ENCODE results near the gene CPT1C.
A peak's percentile ranks its signal among the peaks of the same experiment; 100 is the strongest.

Gene CPT1C

DNA sequence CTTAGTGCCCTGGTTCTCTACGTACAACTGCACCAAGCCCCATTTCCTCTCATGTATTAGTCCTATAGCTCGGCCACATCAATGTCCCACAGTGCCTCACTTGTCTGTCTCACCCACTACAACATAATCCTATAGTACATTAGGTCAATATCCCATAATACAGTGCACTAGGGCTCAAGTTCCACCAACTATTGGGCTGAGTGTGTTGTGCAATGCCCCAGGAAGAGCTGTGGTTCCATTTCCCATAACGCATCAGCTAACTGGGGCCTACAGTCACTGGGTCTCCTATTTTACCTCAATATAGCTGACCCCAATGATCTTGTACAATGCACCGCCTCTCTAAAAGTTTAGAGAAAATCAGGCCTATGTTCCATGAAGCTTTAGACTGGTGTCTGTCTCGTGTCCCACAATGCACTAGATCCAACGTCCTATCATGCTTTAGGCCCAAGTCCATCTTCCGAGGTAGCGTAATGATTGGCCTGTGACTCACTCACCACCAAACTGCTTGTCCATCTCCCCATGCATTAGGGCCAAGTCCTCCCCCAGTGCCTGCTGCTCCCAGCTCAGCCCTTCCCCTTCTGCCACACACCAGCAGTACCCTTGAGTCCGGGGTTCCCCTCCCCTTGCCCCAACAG, 50.4 kb downstream of the CPT1C start:
- TF ChIP-seq JUND (IDR thresholded peaks at IDR 0.05; ENCODE audit: low read depth) = no peak
- in situ Hi-C loops (cut with HindIII; ENCODE audit: low pct_unique_long_range_greater_than_20kb, low sequenced_read_pairs) = no loop called here
- no peak for DNase-seq (ENCODE audit: low read depth in 1 of 2, low spot score in 1 of 2)

- DNase-seq (ENCODE audit: low read depth in 1 of 2, low spot score in 1 of 2) = peak in 1 of 2 experiments; percentile 48
- TF ChIP-seq JUND (IDR thresholded peaks at IDR 0.05; ENCODE audit: low read depth) = no peak
- in situ Hi-C loops (cut with HindIII; ENCODE audit: low pct_unique_long_range_greater_than_20kb, low sequenced_read_pairs) = no loop called here
These were observed 54.0 kb downstream of the CPT1C start for GRCh38 chr19:49744946-49745381.

- peak in 1 of 2 experiments; percentile 91 for DNase-seq (ENCODE audit: low read depth in 1 of 2, low spot score in 1 of 2)
- in situ Hi-C loops (cut with HindIII; ENCODE audit: low pct_unique_long_range_greater_than_20kb, low sequenced_read_pairs) = no loop called here
- TF ChIP-seq JUND (IDR thresholded peaks at IDR 0.05; ENCODE audit: low read depth) = no peak
These were observed 55.5 kb downstream of the CPT1C start for GRCh38 chr19:49746206-49746958.

DNA sequence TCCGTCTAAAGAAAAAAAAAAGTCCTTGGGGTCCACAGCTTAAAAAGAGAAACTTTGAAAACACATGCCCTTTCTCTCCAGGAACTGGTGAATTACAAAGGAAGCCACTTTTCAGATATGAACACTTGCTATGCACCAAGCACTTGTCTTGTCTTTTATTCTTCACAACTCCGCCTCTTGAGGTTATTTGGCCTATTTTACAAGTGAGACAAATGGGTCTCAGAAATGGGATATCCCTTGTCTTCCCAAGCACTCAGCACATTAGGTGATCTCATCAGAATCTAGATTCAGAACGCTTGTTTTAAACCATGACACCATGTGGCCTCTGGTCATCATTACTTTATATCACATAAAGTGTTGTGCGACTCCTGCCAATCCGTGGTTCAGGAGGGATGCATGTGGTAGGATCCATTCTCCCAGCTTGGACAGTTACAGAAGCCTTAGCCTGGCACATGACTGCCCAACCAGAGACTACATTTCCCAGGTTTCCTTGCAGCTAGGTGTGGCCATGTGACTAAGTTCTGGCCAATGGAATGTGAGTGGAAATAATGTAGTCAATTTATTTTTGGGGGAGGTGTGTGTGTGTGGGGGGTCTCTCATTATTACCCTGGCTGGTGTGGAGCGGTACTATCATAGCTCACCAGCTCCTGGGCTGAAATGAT, 58.3 kb downstream of the CPT1C start:
- no peak for TF ChIP-seq JUND (IDR thresholded peaks at IDR 0.05; ENCODE audit: low read depth)
- in situ Hi-C loops (cut with HindIII; ENCODE audit: low pct_unique_long_range_greater_than_20kb, low sequenced_read_pairs) = no loop called here
- peak; percentile 51 to 62 for DNase-seq (ENCODE audit: low read depth in 1 of 2, low spot score in 1 of 2)

DNA sequence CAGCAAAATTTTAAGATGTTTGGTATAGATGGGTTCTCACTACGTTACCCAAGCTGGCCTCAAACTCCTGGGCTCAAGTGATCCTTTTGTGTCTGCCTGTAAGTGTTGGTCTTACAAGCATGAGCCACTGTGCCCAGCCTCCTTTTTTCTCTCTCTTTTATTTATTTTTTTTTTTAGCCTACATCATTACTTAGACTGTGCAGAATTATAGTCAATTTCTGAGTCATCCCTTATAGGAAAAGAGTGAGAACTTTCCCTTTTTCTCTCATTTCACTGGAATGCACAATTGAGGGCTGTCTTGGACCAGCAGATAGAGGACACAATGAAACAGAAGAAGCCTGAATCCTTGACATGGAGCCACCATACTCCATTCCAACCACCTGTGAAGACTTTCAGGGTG, 58.9 kb downstream of the CPT1C start:
- no peak for TF ChIP-seq JUND (IDR thresholded peaks at IDR 0.05; ENCODE audit: low read depth)
- no peak for DNase-seq (ENCODE audit: low read depth in 1 of 2, low spot score in 1 of 2)
- in situ Hi-C loops (cut with HindIII; ENCODE audit: low pct_unique_long_range_greater_than_20kb, low sequenced_read_pairs) = no loop called here

DNA sequence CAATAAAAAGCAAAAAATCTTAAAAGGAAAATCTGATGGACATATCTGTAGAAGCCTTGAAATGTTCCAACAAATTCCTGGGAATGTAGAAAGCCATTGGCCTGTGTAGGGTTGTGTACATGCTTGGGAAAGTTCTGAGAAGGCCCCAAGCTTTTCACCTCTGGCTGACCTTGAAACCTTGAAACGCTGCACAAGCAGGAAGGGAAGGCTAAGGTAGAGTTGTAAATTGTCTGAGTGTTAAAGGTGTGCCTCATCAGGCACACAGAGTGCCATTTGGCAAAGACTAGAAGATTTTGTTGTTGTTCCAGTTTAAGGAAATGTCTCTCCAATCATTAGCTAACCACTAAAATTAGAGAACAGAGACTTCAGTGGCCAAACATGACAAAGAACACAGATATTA, 61.8 kb downstream of the CPT1C start:
- in situ Hi-C loops (cut with HindIII; ENCODE audit: low pct_unique_long_range_greater_than_20kb, low sequenced_read_pairs) = no loop called here

DNA sequence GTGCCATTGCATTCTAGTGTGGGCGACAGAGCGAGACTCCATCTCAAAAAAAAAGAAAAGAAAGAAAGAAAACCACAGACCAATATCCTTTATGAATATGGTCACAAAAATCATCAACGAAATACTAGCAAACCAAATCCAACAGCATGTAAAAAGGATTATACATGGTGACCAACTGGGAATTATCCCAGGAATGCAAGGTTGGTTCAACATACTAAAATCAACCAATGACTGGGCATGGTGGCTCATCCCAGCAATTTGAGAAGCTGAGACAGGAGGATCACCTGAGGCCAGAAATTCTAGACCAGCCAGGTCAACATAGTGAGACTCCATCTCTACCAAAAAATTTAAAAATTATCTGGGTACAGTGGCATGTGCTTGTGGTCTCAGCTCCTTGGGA, 65.0 kb downstream of the CPT1C start:
- no peak for TF ChIP-seq JUND (IDR thresholded peaks at IDR 0.05; ENCODE audit: low read depth)
- in situ Hi-C loops (cut with HindIII; ENCODE audit: low pct_unique_long_range_greater_than_20kb, low sequenced_read_pairs) = no loop called here
- no peak for DNase-seq (ENCODE audit: low read depth in 1 of 2, low spot score in 1 of 2)

More for the DNA sequence above, 61.8 kb downstream of the CPT1C start:
- no peak for DNase-seq (ENCODE audit: low read depth in 1 of 2, low spot score in 1 of 2)
- no peak for TF ChIP-seq JUND (IDR thresholded peaks at IDR 0.05; ENCODE audit: low read depth)

- no peak for TF ChIP-seq JUND (IDR thresholded peaks at IDR 0.05; ENCODE audit: low read depth)
- in situ Hi-C loops (cut with HindIII; ENCODE audit: low pct_unique_long_range_greater_than_20kb, low sequenced_read_pairs) = no loop called here
- DNase-seq (ENCODE audit: low read depth in 1 of 2, low spot score in 1 of 2) = no peak
These were observed 67.4 kb downstream of the CPT1C start for GRCh38 chr19:49758292-49758691.

- DNase-seq (ENCODE audit: low read depth in 1 of 2, low spot score in 1 of 2) = no peak
- in situ Hi-C loops (cut with HindIII; ENCODE audit: low pct_unique_long_range_greater_than_20kb, low sequenced_read_pairs) = no loop called here
- no peak for TF ChIP-seq JUND (IDR thresholded peaks at IDR 0.05; ENCODE audit: low read depth)
These were observed 70.3 kb downstream of the CPT1C start for GRCh38 chr19:49761249-49761624.

DNA sequence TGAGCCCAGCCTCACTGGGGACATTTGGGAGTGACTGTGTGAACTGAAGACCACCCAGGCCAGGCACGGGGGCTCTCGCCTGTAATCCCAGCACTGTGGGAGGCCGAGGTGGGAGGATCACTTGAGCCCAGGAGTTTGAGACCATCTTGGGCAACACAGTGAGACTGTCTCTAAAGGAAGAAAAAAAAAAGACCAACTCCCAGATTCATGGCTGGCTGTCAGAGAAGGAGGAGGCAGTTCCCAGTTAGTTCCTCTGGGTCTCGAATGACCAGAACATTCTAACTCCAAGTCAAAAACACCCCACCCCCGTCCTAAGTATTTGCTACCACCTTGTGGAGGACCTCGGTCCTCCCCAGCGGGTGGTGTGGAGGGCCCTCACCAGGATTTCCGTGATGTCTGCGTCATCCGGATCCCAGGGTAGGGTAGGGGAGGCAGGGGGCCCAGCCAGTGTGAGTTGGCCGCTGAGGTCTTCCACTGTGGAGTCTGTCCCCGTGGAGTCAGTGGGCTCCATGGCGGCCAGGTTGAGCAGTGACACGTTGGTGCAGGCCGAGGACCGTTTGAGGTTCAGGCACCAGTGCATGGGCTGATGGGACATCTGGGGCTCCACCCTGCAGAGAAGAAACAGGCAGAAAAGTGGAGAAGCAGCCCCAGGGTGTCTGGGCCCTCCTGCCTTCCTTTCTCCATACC, 70.9 kb downstream of the CPT1C start:
- DNase-seq (ENCODE audit: low read depth in 1 of 2, low spot score in 1 of 2) = peak in 1 of 2 experiments; percentile 50
- TF ChIP-seq JUND (IDR thresholded peaks at IDR 0.05; ENCODE audit: low read depth) = no peak
- in situ Hi-C loops (cut with HindIII; ENCODE audit: low pct_unique_long_range_greater_than_20kb, low sequenced_read_pairs) = no loop called here

DNA sequence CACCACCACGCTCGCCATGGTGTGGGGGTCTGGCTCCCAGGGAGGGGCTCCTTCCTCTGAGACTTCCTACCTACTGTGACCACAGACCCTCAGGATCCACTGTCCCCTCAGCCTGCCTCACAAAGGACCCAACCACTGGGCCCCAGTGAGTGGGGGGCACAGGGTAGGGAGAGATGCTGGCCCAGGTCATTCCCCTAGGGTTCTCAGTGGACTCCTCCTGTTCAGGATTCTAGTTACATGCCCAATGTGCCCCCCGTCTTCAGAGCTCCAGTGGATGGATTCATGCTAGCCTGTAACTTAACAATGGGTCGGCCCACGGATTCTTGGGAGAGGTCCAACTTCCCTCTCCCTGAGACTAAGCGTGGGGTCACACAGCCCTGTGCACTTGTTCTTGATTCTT, 72.3 kb downstream of the CPT1C start, which contains the start of gene TSKS:
Gene TSKS, minus strand, starts transcription at position 77 of the 400 bp plus-strand sequence. Its CDS starts 59 bp downstream, at position 18.
- TF ChIP-seq JUND (IDR thresholded peaks at IDR 0.05; ENCODE audit: low read depth) = no peak
- no peak for DNase-seq (ENCODE audit: low read depth in 1 of 2, low spot score in 1 of 2)
- in situ Hi-C loops (cut with HindIII; ENCODE audit: low pct_unique_long_range_greater_than_20kb, low sequenced_read_pairs) = no loop called here
